IMR-90 (cell line): ENCODE results near the gene FAM110C.

Source experiments
- CEBPB ChIP-seq: IDR thresholded peaks from 2 replicates; pipeline ENCODE4 v1.6.1; 2012; ENCODE audit warnings: low read depth, low read length, improper control_type of control experiment
- CTCF ChIP-seq: conservative IDR thresholded peaks from 2 replicates; pipeline ENCODE4 v1.5.1; 2012; ENCODE audit warnings: mild to moderate bottlenecking, low read depth, low read length, improper control_type of control experiment
- ELK1 ChIP-seq: fragments of 150-350 bp; IDR thresholded peaks from 2 replicates; pipeline ENCODE4 v1.6.1; 2016; ENCODE audit warnings: low read depth, mild to moderate bottlenecking, low read length, moderate library complexity, borderline replicate concordance
- MAFK ChIP-seq: IDR thresholded peaks from 2 replicates; pipeline ENCODE4 v1.6.1; 2012; ENCODE audit warnings: low read depth, low read length, improper control_type of control experiment
- MXI1 ChIP-seq: IDR thresholded peaks from 2 replicates; pipeline ENCODE4 v1.6.1; 2012; ENCODE audit warnings: low read depth, mild to moderate bottlenecking, low read length, moderate library complexity, borderline replicate concordance
- POLR2A ChIP-seq: IDR thresholded peaks from 2 replicates; pipeline ENCODE4 v1.6.1; 2012; ENCODE audit warnings: mild to moderate bottlenecking, low read depth, low read length
- RCOR1 ChIP-seq: IDR thresholded peaks from 2 replicates; pipeline ENCODE4 v1.6.1; 2012; ENCODE audit warnings: mild to moderate bottlenecking, low read length, improper control_type of control experiment; ENCODE audit not compliant: insufficient replicate concordance
- RFX5 ChIP-seq: IDR thresholded peaks from 2 replicates; pipeline ENCODE4 v1.8.0; 2012; ENCODE audit warnings: low read depth, mild to moderate bottlenecking, low read length, moderate library complexity
- SMC3 ChIP-seq: fragments of 150-350 bp; IDR thresholded peaks from 2 replicates; pipeline ENCODE4 v1.6.1; 2016; ENCODE audit warnings: low read depth, mild to moderate bottlenecking, antibody characterized with exemption, low read length, moderate library complexity
- USF2 ChIP-seq: fragments of 150-350 bp; IDR thresholded peaks from 2 replicates; pipeline ENCODE4 v1.6.1; 2017; ENCODE audit warnings: mild to moderate bottlenecking, antibody characterized with exemption, low read length, low read depth

GRCh38 chr2:25543-25942, 20.8 kb downstream of the FAM110C start:
- TF ChIP-seq CTCF, result no peak
- TF ChIP-seq POLR2A, result no peak
- TF ChIP-seq MAFK, result no peak
- no peak for TF ChIP-seq ELK1
- TF ChIP-seq RFX5, result no peak
- no peak for TF ChIP-seq SMC3
- no peak for TF ChIP-seq MXI1
- no peak for TF ChIP-seq CEBPB
- TF ChIP-seq USF2, result no peak
- TF ChIP-seq RCOR1, result no peak
